ENCODE results near the gene TULP1. TPM values are rescaled to one million over a fixed set of nuclear protein-coding genes. Genes with fewer than 3 reads are reported as not detected.

The TULP1 gene
- total and polyA plus RNA-seq, 5 donors from 2014 or later, result not detected

GRCh38 chr6:35448191-35448590, 64.5 kb downstream of the TULP1 start:
- Mint-ChIP-seq H3K36me3 (no peaks in the 10 kb centered on the region), H3K27ac (peak overlapping the region in 1 of 3 donors; percentile 64), H3K27me3 (no peaks in the 10 kb centered on the region), H3K9me3 (no peaks in the 10 kb centered on the region), H3K4me3 (no peak overlapping the region), H3K4me1 (peaks cover 10 to 32% (median 20%) of the 10 kb centered on the region in 4 donors)
- DNase-seq (no peak), ATAC-seq (ENCODE audit: low read depth in 2 of 2) (no peak)
- no peaks in the 10 kb centered on the region for H3K36me3 ChIP-seq (ENCODE audit: control insufficient read depth, insufficient read depth, low read length)
- no peak overlapping the region for H3K4me3 ChIP-seq (ENCODE audit: low read depth, low read length)
- no peaks in the 10 kb centered on the region for H3K9me3 ChIP-seq (ENCODE audit: control insufficient read depth in 2 of 2, low read length in 2 of 2)
- H3K27ac ChIP-seq (ENCODE audit: insufficient read depth, low read length, poor library complexity, severe bottlenecking), result no peak overlapping the region
- peaks cover 17% of the 10 kb centered on the region for H3K4me1 ChIP-seq (ENCODE audit: control insufficient read depth, insufficient read depth, low read length, poor library complexity, severe bottlenecking)
- no peaks in the 10 kb centered on the region for H3K27me3 ChIP-seq (ENCODE audit: control insufficient read depth, insufficient read depth, low read length)

Other genes starting within 250 kb of the TULP1 start
- gene DEF6, start 215.1 kb downstream of the TULP1 start, total RNA-seq, result 247 TPM
- 100 to 1,000 TPM; 134 to 142 (median 139) TPM for gene DEF6, start 215.1 kb downstream of the TULP1 start, polyA plus RNA-seq
- 37.3 TPM for gene PPARD, start 170.3 kb downstream of the TULP1 start, total RNA-seq
- 1 to 10 TPM; 3.8 to 6.6 (median 5.1) TPM for gene PPARD, start 170.3 kb downstream of the TULP1 start, polyA plus RNA-seq
- 5.5 TPM for gene FANCE, start 60.6 kb downstream of the TULP1 start, total RNA-seq
- 1 to 10 TPM; 4.8 to 6.6 (median 5.2) TPM for gene FANCE, start 60.6 kb downstream of the TULP1 start, polyA plus RNA-seq
- gene RPL10A, start 44.5 kb downstream of the TULP1 start, total RNA-seq, result 1,327 TPM
- 1,000 to 10,000 TPM in 2 of 4 donors, 100 to 1,000 TPM in 2; 848 to 1,343 (median 1,026) TPM for gene RPL10A, start 44.5 kb downstream of the TULP1 start, polyA plus RNA-seq
- not detected for gene TEAD3, start 15.8 kb downstream of the TULP1 start, total RNA-seq
- gene TEAD3, start 15.8 kb downstream of the TULP1 start, polyA plus RNA-seq, result under 1 TPM in 3 of 4 donors, not detected in 1; 0.18 to 0.24 (median 0.20) TPM
- gene FKBP5, start 176.0 kb upstream of the TULP1 start, total RNA-seq, result 55.0 TPM
- gene FKBP5, start 176.0 kb upstream of the TULP1 start, polyA plus RNA-seq, result 100 to 1,000 TPM in 2 of 4 donors, 10 to 100 TPM in 2; 27.5 to 157 (median 106) TPM
- 0.57 TPM for gene ARMC12, start 224.1 kb upstream of the TULP1 start, total RNA-seq
- gene ARMC12, start 224.1 kb upstream of the TULP1 start, polyA plus RNA-seq, result not detected

Measured in CD4-positive, CD25-positive, alpha-beta regulatory T cell (primary cell).